Activated B cell treated with CpG ODN at 0.5 μM for 24 hours (primary cell): ENCODE results near the gene KCNIP1. TPM values are rescaled to one million over a fixed set of nuclear protein-coding genes. Genes with fewer than 3 reads are reported as not detected.

Experiments
- ATAC-seq: fragments of 200-7000 bp; cut with Tn5 transposase; one replicate; pipeline ENCODE4 v1.10.0; 2021; ENCODE audit warnings: low read depth, mild to moderate bottlenecking, moderate library complexity
- CTCF ChIA-PET: fragments of 350-600 bp; sonication (Branson Sonifier 250); formaldehyde crosslinking; loops from one replicate; lab custom pipeline; 2021; ENCODE audit warnings: antibody characterized with exemption; lab: Charles Lee
- POLR2A ChIA-PET: fragments of 350-600 bp; sonication (Branson Sonifier 250); formaldehyde crosslinking; loops from one replicate; lab custom pipeline; 2021; ENCODE audit warnings: antibody characterized with exemption; lab: Charles Lee
- DNase-seq: peaks from one replicate; pipeline ENCODE4 v3.0.0; 2022
- H3K27ac Mint-ChIP-seq: one replicate; pipeline ENCODE4 v1.8.0; 2020; ENCODE audit warnings: mixed read lengths
- H3K27me3 Mint-ChIP-seq: one replicate; pipeline ENCODE4 v1.8.0; 2021; ENCODE audit warnings: mixed read lengths
- H3K36me3 Mint-ChIP-seq: one replicate; pipeline ENCODE4 v1.8.0; 2021; ENCODE audit warnings: low read depth, mixed read lengths
- H3K4me1 Mint-ChIP-seq: one replicate; pipeline ENCODE4 v1.8.0; 2021; ENCODE audit warnings: mixed read lengths
- H3K4me3 Mint-ChIP-seq: one replicate; pipeline ENCODE4 v1.8.0; 2020; ENCODE audit warnings: mild to moderate bottlenecking, mixed read lengths
- H3K9me3 Mint-ChIP-seq: one replicate; pipeline ENCODE4 v1.8.0; 2020; ENCODE audit warnings: mixed read lengths
- CTCF ChIP-seq: fragments of 200-600 bp; IDR thresholded peaks from one replicate; pipeline ENCODE4 v1.8.0; 2022; ENCODE audit warnings: antibody characterized with exemption, mild to moderate bottlenecking
- intact Hi-C: fragments of 100-400 bp; cut with micrococcal nuclease; formaldehyde crosslinking; loops from one replicate; pipeline ENCODE4 v1.15.1; 2024
- total RNA-seq: library from RNA; stranded (reverse); gene quantifications from 2 replicates; pipeline ENCODE4 v1.2.3, GENCODE V29; 2022

The KCNIP1 gene
- total RNA-seq, 1 donor from 2014 or later: not detected

DNA sequence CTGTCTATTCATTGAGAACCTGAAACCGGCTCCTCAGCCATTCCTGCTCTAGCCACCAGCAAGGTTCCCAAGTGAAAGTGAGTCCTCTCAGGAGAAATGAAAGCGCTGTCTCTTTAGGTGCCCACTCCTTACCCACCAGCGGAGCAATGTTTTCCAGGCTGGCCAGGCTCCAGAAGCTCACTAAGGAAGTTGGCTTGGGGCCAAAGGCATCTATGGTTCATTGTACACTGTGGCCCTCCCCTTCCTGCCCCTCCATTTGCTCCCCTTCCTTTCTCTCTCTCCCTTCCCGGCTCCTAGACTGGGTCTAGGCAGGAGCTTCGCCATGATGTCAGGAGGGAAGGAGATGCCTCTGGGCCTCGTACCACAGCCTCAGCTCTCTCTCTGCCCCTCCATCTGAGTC, 278.6 kb downstream of the KCNIP1 start:
- intact Hi-C loops: no loop called here
- ChIA-PET CTCF (no interaction called here), POLR2A (no interaction called here)
- Mint-ChIP-seq H3K4me3 (no peak overlapping the region), H3K27me3 (no peaks in the 10 kb centered on the region), H3K4me1 (no peaks in the 10 kb centered on the region), H3K27ac (no peak overlapping the region), H3K36me3 (no peaks in the 10 kb centered on the region), H3K9me3 (no peaks in the 10 kb centered on the region)
- TF ChIP-seq CTCF: no peak
- no peak for DNase-seq
- ATAC-seq: no peak

- Mint-ChIP-seq H3K4me3 (no peak within 1 kb of the TSS), H3K9me3 (no peaks in the 10 kb centered on the region), H3K4me1 (no peaks in the 10 kb centered on the region), H3K36me3 (no peaks in the 10 kb centered on the region), H3K27me3 (no peaks in the 10 kb centered on the region), H3K27ac (no peak within 1 kb of the TSS)
- TF ChIP-seq CTCF: no peak
- intact Hi-C loops: no loop called here
- DNase-seq (no peak), ATAC-seq (no peak)
- ChIA-PET CTCF (no interaction called here), POLR2A (no interaction called here)
Measured at GRCh38 chr5:170783498-170784247, 279.9 kb downstream of the KCNIP1 start, which contains the start of gene GABRP. TSS of gene GABRP (plus strand) at chr5:170783725. CDS start at chr5:170788616, 4,891 bp downstream.

GRCh38 chr5:170785416-170785815, 281.6 kb downstream of the KCNIP1 start:
- Mint-ChIP-seq H3K27ac (no peak overlapping the region), H3K36me3 (no peaks in the 10 kb centered on the region), H3K4me1 (no peaks in the 10 kb centered on the region), H3K9me3 (no peaks in the 10 kb centered on the region), H3K4me3 (no peak overlapping the region), H3K27me3 (peaks cover 2% of the 10 kb centered on the region)
- intact Hi-C loops: no loop called here
- ChIA-PET POLR2A (no interaction called here), CTCF (no interaction called here)
- ATAC-seq (no peak), DNase-seq (no peak)
- TF ChIP-seq CTCF: no peak

Other genes starting within 250 kb of the KCNIP1 start
- gene LCP2, start 206.2 kb upstream of the KCNIP1 start, total RNA-seq: 7.0 and 8.5 TPM in 2 replicates
- not detected in 2 replicates for gene KCNMB1, start 114.7 kb upstream of the KCNIP1 start, total RNA-seq